ENCODE data around the gene TMEM132D. TPM values are rescaled to one million over a fixed set of nuclear protein-coding genes. Genes with fewer than 3 reads are reported as not detected.

TMEM132D gene
- total and polyA plus RNA-seq, 2 donors (not counting 3 experiments of a cell fraction or from before 2014, with no cell fraction given), result not detected

DNA sequence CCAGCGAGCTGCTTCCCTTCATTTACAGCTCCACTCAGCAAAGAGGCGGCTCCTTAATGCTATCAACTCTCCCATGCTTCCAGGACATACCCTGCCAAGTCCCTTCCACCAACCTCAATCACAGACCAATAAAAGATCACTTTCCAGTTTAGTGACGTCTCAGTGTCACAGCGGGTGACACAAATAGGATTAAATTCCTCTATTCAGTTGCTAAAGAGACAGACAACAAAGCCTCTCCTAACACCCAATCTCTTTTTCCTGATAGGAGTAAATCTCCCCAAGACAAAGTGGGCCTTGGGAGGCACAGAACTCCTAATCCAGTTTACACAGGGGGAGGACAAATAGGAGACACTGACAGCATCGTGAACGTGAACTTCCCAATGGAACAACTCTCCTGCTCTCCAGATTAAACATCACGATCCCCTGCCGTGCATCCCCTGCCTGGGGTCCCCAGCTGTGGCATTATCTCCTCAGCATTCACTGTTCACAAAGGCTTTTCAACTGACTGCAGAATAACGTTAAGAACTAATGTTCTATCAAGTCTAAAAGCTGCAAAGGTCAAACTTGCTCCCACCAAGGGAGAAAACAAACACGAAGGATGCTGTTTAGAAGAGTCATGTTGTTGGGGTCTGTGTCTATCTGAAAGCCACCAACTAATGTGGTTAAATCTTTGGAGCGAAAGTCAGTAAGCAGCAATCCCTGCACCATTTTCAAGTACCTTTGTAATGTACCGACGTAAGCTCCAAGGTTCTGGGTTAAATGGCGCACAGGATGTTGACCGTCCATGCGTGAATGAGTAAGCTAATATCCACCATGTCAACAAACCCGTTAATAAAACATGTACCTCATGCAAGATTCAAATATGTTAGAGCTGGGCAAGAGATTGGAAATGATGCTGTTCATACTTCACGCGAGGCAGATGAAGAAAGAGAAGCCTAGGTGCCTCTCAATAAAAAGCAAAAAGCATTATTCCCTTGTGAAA is 31.5 kb downstream of the TMEM132D start:
- Histone ChIP-seq H2AFZ (ENCODE audit: low read depth, low read length) (no peak overlapping the region), H3K9ac (replicated peaks; ENCODE audit: extremely low read depth, insufficient read depth, low read length) (no peak overlapping the region), H3K27ac (ENCODE audit: insufficient read depth, low read depth, low read length) (no peak overlapping the region), H3K4me3 (replicated peaks in 1 of 3; ENCODE audit: insufficient read depth in 1 of 3, low read depth in 1 of 3, low read length in 3 of 3) (no peak overlapping the region), H3K4me2 (ENCODE audit: insufficient read depth, low read length) (no peak overlapping the region), H3K4me1 (ENCODE audit: control insufficient read depth, extremely low read depth, insufficient read depth, low read length) (no peaks in the 10 kb centered on the region), H3K79me2 (ENCODE audit: control insufficient read depth, insufficient read depth, low read length) (no peaks in the 10 kb centered on the region), H4K20me1 (replicated peaks; ENCODE audit: control insufficient read depth, extremely low read depth, insufficient read depth, low read length) (no peaks in the 10 kb centered on the region), H3K9me3 (replicated peaks; ENCODE audit: control insufficient read depth, insufficient read depth, low read length) (peaks cover 2% of the 10 kb centered on the region), H3K27me3 (ENCODE audit: control insufficient read depth in 2 of 2, insufficient read depth in 2 of 2, low read length in 2 of 2) (no peaks in the 10 kb centered on the region), H3K36me3 (ENCODE audit: control insufficient read depth in 2 of 2, extremely low read depth in 1 of 2, insufficient read depth in 2 of 2, low read length in 2 of 2) (no peaks in the 10 kb centered on the region), H3K9me1 (replicated peaks; ENCODE audit: control insufficient read depth, extremely low read depth, insufficient read depth, low read length) (no peaks in the 10 kb centered on the region)
- TF ChIP-seq POLR2A (IDR thresholded peaks at IDR 0.05; ENCODE audit: low read depth, low read length) (no peak), JUN (IDR thresholded peaks at IDR 0.05; ENCODE audit: borderline replicate concordance, insufficient read depth, insufficient read length, low read depth) (no peak), GATA2 (IDR thresholded peaks at IDR 0.05; ENCODE audit: insufficient read depth, insufficient read length, low read depth, low read length) (no peak), EZH2 (IDR thresholded peaks at IDR 0.05; ENCODE audit: borderline replicate concordance, low read depth, low read length, severe bottlenecking) (no peak), MYC (IDR thresholded peaks at IDR 0.05; ENCODE audit: low read depth, low read length) (no peak)
- TF ChIP-seq, protein P1, sequence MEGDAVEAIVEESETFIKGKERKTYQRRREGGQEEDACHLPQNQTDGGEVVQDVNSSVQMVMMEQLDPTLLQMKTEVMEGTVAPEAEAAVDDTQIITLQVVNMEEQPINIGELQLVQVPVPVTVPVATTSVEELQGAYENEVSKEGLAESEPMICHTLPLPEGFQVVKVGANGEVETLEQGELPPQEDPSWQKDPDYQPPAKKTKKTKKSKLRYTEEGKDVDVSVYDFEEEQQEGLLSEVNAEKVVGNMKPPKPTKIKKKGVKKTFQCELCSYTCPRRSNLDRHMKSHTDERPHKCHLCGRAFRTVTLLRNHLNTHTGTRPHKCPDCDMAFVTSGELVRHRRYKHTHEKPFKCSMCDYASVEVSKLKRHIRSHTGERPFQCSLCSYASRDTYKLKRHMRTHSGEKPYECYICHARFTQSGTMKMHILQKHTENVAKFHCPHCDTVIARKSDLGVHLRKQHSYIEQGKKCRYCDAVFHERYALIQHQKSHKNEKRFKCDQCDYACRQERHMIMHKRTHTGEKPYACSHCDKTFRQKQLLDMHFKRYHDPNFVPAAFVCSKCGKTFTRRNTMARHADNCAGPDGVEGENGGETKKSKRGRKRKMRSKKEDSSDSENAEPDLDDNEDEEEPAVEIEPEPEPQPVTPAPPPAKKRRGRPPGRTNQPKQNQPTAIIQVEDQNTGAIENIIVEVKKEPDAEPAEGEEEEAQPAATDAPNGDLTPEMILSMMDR (IDR thresholded peaks at IDR 0.05; ENCODE audit: extremely low read depth in 1 of 2, insufficient read depth in 1 of 2, low read depth in 1 of 2, low read length in 2 of 2), result no peak
- FAIRE-seq (no peak), DNase-seq (ENCODE audit: low read depth, low spot score) (no peak)
- dilution Hi-C loops (cut with MboI; ENCODE audit: extremely low pct_ligation_motif_present, low sequenced_read_pairs) (no loop called here), intact Hi-C loops (cut with micrococcal nuclease) (no loop called here)
- CTCF ChIA-PET, result no interaction called here
- no TSS peak for BruUV-seq (replicated peaks)
- POLR2A ChIA-PET, result no interaction called here
